COLO829 (cell line): Measurements from ENCODE around the gene PVALEF.

Experiments used
- DNase-seq: peaks from one replicate; pipeline ENCODE4 v3.0.0; 2012; ENCODE audit warnings: low spot score

The PVALEF gene

GRCh38 chr17:81165246-81166032, at the start of gene PVALEF:
PVALEF (plus strand) TSS chr17:81165507; CDS start chr17:81181227, 15,720 bp downstream.
- DNase-seq: no peak

GRCh38 chr17:81115749-81116464, 49.4 kb upstream of the PVALEF start:
- DNase-seq: no peak

- DNase-seq: no peak
Measured at GRCh38 chr17:81116704-81117103, 48.6 kb upstream of the PVALEF start.

GRCh38 chr17:81117672-81118198, 47.6 kb upstream of the PVALEF start:
- no peak for DNase-seq

GRCh38 chr17:81118308-81119221, 46.7 kb upstream of the PVALEF start:
- DNase-seq: no peak

- DNase-seq: peak; percentile 97
Measured at GRCh38 chr17:81119223-81120148, 45.8 kb upstream of the PVALEF start.

GRCh38 chr17:81120149-81120484, 45.2 kb upstream of the PVALEF start:
- DNase-seq: no peak

- DNase-seq: no peak
Measured at GRCh38 chr17:81120695-81121621, 44.3 kb upstream of the PVALEF start.

GRCh38 chr17:81121841-81122733, 43.2 kb upstream of the PVALEF start:
- DNase-seq: no peak

GRCh38 chr17:81123052-81124048, 42.0 kb upstream of the PVALEF start:
- no peak for DNase-seq

- DNase-seq: no peak
Measured at GRCh38 chr17:81124377-81124776, 40.9 kb upstream of the PVALEF start.

- DNase-seq: no peak
Measured at GRCh38 chr17:81125573-81126081, 39.7 kb upstream of the PVALEF start.

GRCh38 chr17:81126281-81127132, 38.8 kb upstream of the PVALEF start:
- no peak for DNase-seq

GRCh38 chr17:81127133-81127455, 38.2 kb upstream of the PVALEF start:
- DNase-seq: no peak

GRCh38 chr17:81127526-81128177, 37.7 kb upstream of the PVALEF start:
- DNase-seq: no peak

GRCh38 chr17:81128338-81128737, 37.0 kb upstream of the PVALEF start:
- no peak for DNase-seq
